Keratinocyte (primary cell): ENCODE data around the gene ACTR10. TPM values are rescaled to one million over a fixed set of nuclear protein-coding genes. Genes with fewer than 3 reads are reported as not detected.

Source experiments
- DNase-seq: peaks from one replicate; pipeline ENCODE4 v3.0.0-alpha.2; 2011; ENCODE audit warnings: low read depth, missing footprints, low spot score
- FAIRE-seq: peaks from 2 replicates; lab custom pipeline; 2011; peaks lifted over from hg19 to GRCh38; lab: Jason Lieb, UNC
- H2AFZ ChIP-seq: 2 replicates; pipeline ENCODE4 v1.6.0; 2012; ENCODE audit warnings: low read length, control low read depth, inconsistent platforms; ENCODE audit not compliant: control insufficient read depth
- H3K27ac ChIP-seq: 2 replicates; pipeline ENCODE4 v1.5.1; 2011; ENCODE audit warnings: low read length; ENCODE audit not compliant: control insufficient read depth, insufficient read depth
- H3K27me3 ChIP-seq: 3 replicates; pipeline ENCODE4 v1.6.0; 2011; ENCODE audit warnings: low read length; ENCODE audit not compliant: control insufficient read depth, insufficient read depth; ENCODE audit errors: extremely low read depth
- H3K36me3 ChIP-seq, 2 experiments: 2 replicates in 1 of 2; 3 replicates in 1 of 2; pipeline ENCODE4 v1.5.1; 2011; ENCODE audit warnings: low read length in 2 of 2, mild to moderate bottlenecking in 1 of 2; ENCODE audit not compliant: control insufficient read depth in 2 of 2, insufficient read depth in 2 of 2; ENCODE audit errors: extremely low read depth in 1 of 2
- H3K4me1 ChIP-seq: 3 replicates; pipeline ENCODE4 v1.5.1; 2011; ENCODE audit warnings: low read length; ENCODE audit not compliant: control insufficient read depth, insufficient read depth; ENCODE audit errors: extremely low read depth
- H3K4me2 ChIP-seq: 3 replicates; pipeline ENCODE4 v1.6.0; 2011; ENCODE audit warnings: low read depth, low read length; ENCODE audit not compliant: control insufficient read depth, insufficient read depth; ENCODE audit errors: extremely low read depth
- H3K4me3 ChIP-seq, 3 experiments: fragments of 200-600 bp in 1 of 3; sonication (generic) in 1 of 3; 2 replicates in 2 of 3; 3 replicates in 1 of 3; pipeline ENCODE4 v1.5.1; 2011 to 2016; ENCODE audit warnings: low read length in 3 of 3, mild to moderate bottlenecking in 3 of 3, control low read depth in 2 of 3, inconsistent platforms in 1 of 3, low read depth in 1 of 3, mixed read lengths in 1 of 3, mixed run types in 1 of 3, moderate library complexity in 1 of 3; ENCODE audit not compliant: control insufficient read depth in 2 of 3, insufficient read depth in 2 of 3; ENCODE audit errors: extremely low read depth in 1 of 3
- H3K79me2 ChIP-seq: 2 replicates; pipeline ENCODE4 v1.6.0; 2012; ENCODE audit warnings: low read length; ENCODE audit not compliant: control insufficient read depth, insufficient read depth
- H3K9ac ChIP-seq: 3 replicates; pipeline ENCODE4 v1.6.0; 2011; ENCODE audit warnings: low read length; ENCODE audit not compliant: control insufficient read depth, insufficient read depth; ENCODE audit errors: extremely low read depth
- H3K9me1 ChIP-seq: 3 replicates; pipeline ENCODE4 v1.6.0; 2011; ENCODE audit warnings: low read length; ENCODE audit not compliant: control insufficient read depth, insufficient read depth; ENCODE audit errors: extremely low read depth
- H3K9me3 ChIP-seq: 2 replicates; pipeline ENCODE4 v1.5.1; 2012; ENCODE audit warnings: low read depth, low read length; ENCODE audit not compliant: control insufficient read depth
- H4K20me1 ChIP-seq: 3 replicates; pipeline ENCODE4 v1.6.0; 2011; ENCODE audit warnings: low read length; ENCODE audit not compliant: control insufficient read depth, insufficient read depth; ENCODE audit errors: extremely low read depth
- EZH2 ChIP-seq: IDR thresholded peaks from one replicate; pipeline ENCODE4 v1.6.1; 2012; ENCODE audit warnings: inconsistent platforms, mild to moderate bottlenecking, low read length, moderate library complexity
- dilution Hi-C: fragments of 300-500 bp; cut with MboI; formaldehyde crosslinking; loops from one replicate; pipeline ENCODE4 v1.7.0; 2020; ENCODE audit warnings: low sequenced_read_pairs; ENCODE audit not compliant: extremely low pct_ligation_motif_present
- polyA plus RNA-seq, 5 experiments: library from polyadenylated mRNA; depleted of rRNA in 3 of 5; stranded (reverse) in 3 of 5; stranded (forward) in 1 of 5; unstranded in 1 of 5; fragments of >200 nt; gene quantifications; 1 replicate in 1 of 5; 2 replicates in 3 of 5; 3 replicates in 1 of 5; pipeline versions ENCODE4 v1.2.1 to v1.2.3, GENCODE V29; 2011 to 2012; ENCODE audit warnings: missing spikeins in 2 of 5, low read depth in 1 of 5, low replicate concordance in 1 of 5
- TF ChIP-seq, protein P1 (sequence below), 3 experiments: IDR thresholded peaks in 1 of 3; conservative IDR thresholded peaks in 1 of 3; optimal IDR thresholded peaks in 1 of 3; 2 replicates in 2 of 3; 3 replicates in 1 of 3; pipeline versions ENCODE3 to v1.5.1; 2011; ENCODE audit warnings: low read length in 3 of 3, mild to moderate bottlenecking in 3 of 3, moderate library complexity in 2 of 3, control low read depth in 1 of 3, inconsistent platforms in 1 of 3; ENCODE audit not compliant: insufficient read depth in 2 of 3; ENCODE audit errors: extremely low read depth in 1 of 3

The ACTR10 gene
- polyA plus RNA-seq, 1 donor (not counting 4 experiments of a cell fraction or from before 2014, with no cell fraction given) = 125 TPM

GRCh38 chr14:58189176-58189575, 10.8 kb upstream of the ACTR10 start:
- H3K4me1 ChIP-seq = no peaks in the 10 kb centered on the region
- H3K9me1 ChIP-seq = no peaks in the 10 kb centered on the region
- FAIRE-seq (no peak), DNase-seq (no peak)
- H3K4me2 ChIP-seq = no peak overlapping the region
- no peaks in the 10 kb centered on the region for H3K36me3 ChIP-seq
- no peaks in the 10 kb centered on the region for H4K20me1 ChIP-seq
- H3K4me3 ChIP-seq = no peak overlapping the region
- H3K27me3 ChIP-seq = no peaks in the 10 kb centered on the region
- dilution Hi-C loops = no loop called here
- no peaks in the 10 kb centered on the region for H3K79me2 ChIP-seq
- no peak overlapping the region for H3K9ac ChIP-seq
- H2AFZ ChIP-seq = no peak overlapping the region
- TF ChIP-seq, protein P1, sequence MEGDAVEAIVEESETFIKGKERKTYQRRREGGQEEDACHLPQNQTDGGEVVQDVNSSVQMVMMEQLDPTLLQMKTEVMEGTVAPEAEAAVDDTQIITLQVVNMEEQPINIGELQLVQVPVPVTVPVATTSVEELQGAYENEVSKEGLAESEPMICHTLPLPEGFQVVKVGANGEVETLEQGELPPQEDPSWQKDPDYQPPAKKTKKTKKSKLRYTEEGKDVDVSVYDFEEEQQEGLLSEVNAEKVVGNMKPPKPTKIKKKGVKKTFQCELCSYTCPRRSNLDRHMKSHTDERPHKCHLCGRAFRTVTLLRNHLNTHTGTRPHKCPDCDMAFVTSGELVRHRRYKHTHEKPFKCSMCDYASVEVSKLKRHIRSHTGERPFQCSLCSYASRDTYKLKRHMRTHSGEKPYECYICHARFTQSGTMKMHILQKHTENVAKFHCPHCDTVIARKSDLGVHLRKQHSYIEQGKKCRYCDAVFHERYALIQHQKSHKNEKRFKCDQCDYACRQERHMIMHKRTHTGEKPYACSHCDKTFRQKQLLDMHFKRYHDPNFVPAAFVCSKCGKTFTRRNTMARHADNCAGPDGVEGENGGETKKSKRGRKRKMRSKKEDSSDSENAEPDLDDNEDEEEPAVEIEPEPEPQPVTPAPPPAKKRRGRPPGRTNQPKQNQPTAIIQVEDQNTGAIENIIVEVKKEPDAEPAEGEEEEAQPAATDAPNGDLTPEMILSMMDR (optimal IDR thresholded peaks at IDR 0.05 in 1 of 3, IDR thresholded peaks at IDR 0.05 in 1 of 3, conservative IDR thresholded peaks at IDR 0.05 in 1 of 3; ENCODE audit: extremely low read depth in 1 of 3, insufficient read depth in 2 of 3, low read length in 3 of 3) = no peak
- no peak for TF ChIP-seq EZH2
- H3K27ac ChIP-seq = no peak overlapping the region
- no peaks in the 10 kb centered on the region for H3K9me3 ChIP-seq

DNA sequence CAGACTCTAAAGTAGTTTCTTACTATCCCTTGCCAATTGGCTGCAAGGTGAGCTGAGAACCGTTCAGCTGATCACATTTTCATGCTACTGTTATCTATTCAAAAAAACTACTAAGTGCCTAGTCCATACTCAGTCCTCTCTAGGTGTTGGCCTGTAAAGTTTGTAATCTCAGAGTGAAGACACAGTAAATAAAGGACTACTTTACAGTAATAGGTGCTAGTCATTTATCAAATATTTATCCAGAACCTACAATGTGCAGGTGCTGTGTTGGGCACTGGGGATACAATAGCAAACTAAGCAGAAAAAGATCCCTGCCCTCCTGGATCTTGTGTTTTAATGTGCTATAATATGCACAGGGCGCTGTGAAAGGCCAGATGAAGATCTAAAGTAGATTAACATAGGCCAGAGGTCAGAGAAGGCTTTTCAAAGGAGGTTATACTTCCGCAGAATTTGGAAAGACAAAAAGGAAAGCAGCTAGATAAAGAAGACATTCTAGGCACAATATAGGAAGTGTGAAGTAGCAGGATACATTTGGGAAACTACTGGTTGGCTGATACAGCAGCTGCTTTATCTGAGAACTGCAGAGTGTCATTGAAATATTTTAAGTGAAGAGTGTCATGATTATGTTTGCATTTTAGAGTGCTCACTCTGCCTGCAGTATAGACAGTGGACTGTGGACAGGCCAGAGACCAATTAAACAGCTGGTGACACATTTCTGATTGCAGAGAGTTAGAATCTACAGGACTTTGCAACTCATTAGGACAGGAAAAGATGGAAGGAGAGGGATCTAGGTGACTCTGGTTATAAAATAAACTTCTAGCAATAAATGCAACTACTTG, 8.0 kb upstream of the ACTR10 start:
- Histone ChIP-seq H3K4me2 (no peak overlapping the region), H3K36me3 (no peaks in the 10 kb centered on the region), H3K27ac (no peak overlapping the region), H4K20me1 (no peaks in the 10 kb centered on the region), H2AFZ (no peak overlapping the region), H3K27me3 (no peaks in the 10 kb centered on the region), H3K4me1 (no peaks in the 10 kb centered on the region), H3K9me3 (no peaks in the 10 kb centered on the region), H3K9ac (no peak overlapping the region), H3K9me1 (no peaks in the 10 kb centered on the region), H3K79me2 (no peaks in the 10 kb centered on the region), H3K4me3 (no peak overlapping the region)
- dilution Hi-C loops = no loop called here
- DNase-seq (no peak), FAIRE-seq (no peak)
- TF ChIP-seq EZH2 = no peak
- TF ChIP-seq, protein P1 (optimal IDR thresholded peaks at IDR 0.05 in 1 of 3, IDR thresholded peaks at IDR 0.05 in 1 of 3, conservative IDR thresholded peaks at IDR 0.05 in 1 of 3; ENCODE audit: extremely low read depth in 1 of 3, insufficient read depth in 2 of 3, low read length in 3 of 3) = no peak
